Mesenchymal stem cell (in vitro differentiated cells and primary cell): Measurements from ENCODE around the gene RIN3.

Experiments
- DNase-seq: peaks from one replicate; pipeline ENCODE4 v3.0.0-alpha.2; 2013
- H2AFZ ChIP-seq: one replicate; pipeline ENCODE4 v1.6.1; 2013; ENCODE audit warnings: low read depth, mild to moderate bottlenecking, control low read depth, inconsistent platforms, low read length, moderate library complexity
- H2AK5ac ChIP-seq: 2 replicates; pipeline ENCODE4 v1.6.1; 2013; ENCODE audit warnings: low read length, moderate library complexity, mild to moderate bottlenecking, inconsistent platforms; ENCODE audit not compliant: severe bottlenecking
- H2BK120ac ChIP-seq: one replicate; pipeline ENCODE4 v1.6.1; 2013; ENCODE audit warnings: low read depth, mild to moderate bottlenecking, inconsistent platforms, low read length, moderate library complexity
- H2BK12ac ChIP-seq, 2 experiments: one replicate each; pipeline ENCODE4 v1.6.1; 2013; ENCODE audit warnings: inconsistent platforms in 2 of 2, low read length in 2 of 2, mild to moderate bottlenecking in 2 of 2, moderate library complexity in 2 of 2, control low read depth in 1 of 2
- H2BK15ac ChIP-seq: one replicate; pipeline ENCODE4 v1.6.1; 2013; ENCODE audit warnings: mild to moderate bottlenecking, low read depth, inconsistent platforms; ENCODE audit not compliant: poor library complexity, severe bottlenecking
- H2BK5ac ChIP-seq: 2 replicates; pipeline ENCODE4 v1.6.1; 2013; ENCODE audit warnings: low read depth, mild to moderate bottlenecking, low read length, control low read depth, inconsistent platforms; ENCODE audit not compliant: poor library complexity, severe bottlenecking
- H3K14ac ChIP-seq, 2 experiments: one replicate each; pipeline ENCODE4 v1.6.1; 2013; ENCODE audit warnings: inconsistent platforms in 2 of 2, low read length in 2 of 2, control low read depth in 1 of 2, mild to moderate bottlenecking in 1 of 2, moderate library complexity in 1 of 2
- H3K18ac ChIP-seq, 2 experiments: one replicate each; pipeline ENCODE4 v1.6.1; 2013; ENCODE audit warnings: inconsistent platforms in 2 of 2, low read length in 2 of 2, control low read depth in 1 of 2, low read depth in 1 of 2, mild to moderate bottlenecking in 1 of 2
- H3K23ac ChIP-seq, 2 experiments: one replicate each; pipeline ENCODE4 v1.6.1; 2013; ENCODE audit warnings: inconsistent platforms in 2 of 2, low read length in 2 of 2, mild to moderate bottlenecking in 2 of 2, moderate library complexity in 2 of 2, control low read depth in 1 of 2
- H3K27ac ChIP-seq: 2 replicates; pipeline ENCODE4 v1.5.1; 2013; ENCODE audit warnings: mild to moderate bottlenecking, moderate library complexity, low read length, control low read depth, inconsistent platforms; ENCODE audit not compliant: poor library complexity, severe bottlenecking
- H3K27me3 ChIP-seq, 2 experiments: 2 replicates each; pipeline versions ENCODE4 v1.6.1 to v1.7.0; 2013; ENCODE audit warnings: low read length in 2 of 2, mild to moderate bottlenecking in 2 of 2, moderate library complexity in 2 of 2, control low read depth in 1 of 2, inconsistent platforms in 1 of 2; ENCODE audit not compliant: control insufficient read depth in 1 of 2, insufficient read depth in 1 of 2
- H3K36me3 ChIP-seq, 2 experiments: 2 replicates each; pipeline versions ENCODE4 v1.6.1 to v1.7.0; 2013; ENCODE audit warnings: low read length in 2 of 2, control low read depth in 1 of 2, inconsistent platforms in 1 of 2, low read depth in 1 of 2, mild to moderate bottlenecking in 1 of 2; ENCODE audit not compliant: insufficient read depth in 2 of 2, control insufficient read depth in 1 of 2
- H3K4ac ChIP-seq, 2 experiments: one replicate each; pipeline ENCODE4 v1.6.1; 2013; ENCODE audit warnings: inconsistent platforms in 2 of 2, low read length in 2 of 2, mild to moderate bottlenecking in 2 of 2, moderate library complexity in 2 of 2, control low read depth in 1 of 2, low read depth in 1 of 2
- H3K4me1 ChIP-seq: 2 replicates; pipeline ENCODE4 v1.6.1; 2013; ENCODE audit warnings: low read depth, low read length, control low read depth; ENCODE audit not compliant: control insufficient read depth, insufficient read depth
- H3K4me2 ChIP-seq: 2 replicates; pipeline ENCODE4 v1.6.1; 2013; ENCODE audit warnings: low read length, mild to moderate bottlenecking, inconsistent platforms; ENCODE audit not compliant: poor library complexity, severe bottlenecking
- H3K4me3 ChIP-seq, 2 experiments: 2 replicates each; pipeline versions ENCODE4 v1.5.1 to v1.7.0; 2013; ENCODE audit warnings: low read length in 2 of 2, mild to moderate bottlenecking in 2 of 2, control low read depth in 1 of 2, low read depth in 1 of 2; ENCODE audit not compliant: insufficient read depth in 1 of 2
- H3K79me1 ChIP-seq: replicated peaks from 2 replicates; pipeline ENCODE4 v1.6.1; 2013; ENCODE audit warnings: mild to moderate bottlenecking, control low read depth, low read length, inconsistent platforms; ENCODE audit not compliant: poor library complexity, severe bottlenecking
- H3K9ac ChIP-seq: 2 replicates; pipeline ENCODE4 v1.7.0; 2013; ENCODE audit warnings: mild to moderate bottlenecking, low read length, moderate library complexity
- H3K9me3 ChIP-seq: 2 replicates; pipeline ENCODE4 v1.7.0; 2013; ENCODE audit warnings: mild to moderate bottlenecking, low read length; ENCODE audit not compliant: control insufficient read depth
- H4K8ac ChIP-seq: one replicate; pipeline ENCODE4 v1.6.1; 2013; ENCODE audit warnings: inconsistent platforms, mild to moderate bottlenecking, low read length, moderate library complexity
- H4K91ac ChIP-seq: one replicate; pipeline ENCODE4 v1.6.1; 2013; ENCODE audit warnings: mild to moderate bottlenecking, low read length, inconsistent platforms
- WGBS: methylation state at CpG from one replicate; pipeline ENCODE4 v1.1.7; 2013; ENCODE audit warnings: mixed read lengths; 5-methylcytosine and 5-hydroxymethylcytosine counted together

Gene RIN3

DNA sequence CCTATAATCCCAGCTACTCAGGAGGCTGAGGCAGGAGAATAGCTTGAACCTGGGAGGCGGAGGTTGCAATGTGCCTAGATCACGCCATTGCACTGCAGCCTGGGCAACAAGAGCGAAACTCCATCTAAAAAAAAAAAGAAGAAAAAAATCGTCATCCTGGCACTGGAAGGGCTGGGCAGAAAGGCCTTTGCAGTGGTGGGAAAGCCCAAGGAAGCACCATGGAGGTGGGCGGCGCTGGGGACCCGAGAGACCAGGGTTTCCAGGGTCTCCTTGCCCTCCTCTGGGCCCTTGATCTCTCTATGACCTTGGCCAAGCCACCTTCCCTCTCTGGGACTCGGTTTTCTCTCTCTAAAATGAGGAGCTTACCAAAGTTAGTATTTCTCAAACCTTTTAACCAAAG, 169.5 kb downstream of the RIN3 start:
- H3K27me3 ChIP-seq, result peaks cover 0 to 4% of the 10 kb centered on the region in 2 experiments

DNA sequence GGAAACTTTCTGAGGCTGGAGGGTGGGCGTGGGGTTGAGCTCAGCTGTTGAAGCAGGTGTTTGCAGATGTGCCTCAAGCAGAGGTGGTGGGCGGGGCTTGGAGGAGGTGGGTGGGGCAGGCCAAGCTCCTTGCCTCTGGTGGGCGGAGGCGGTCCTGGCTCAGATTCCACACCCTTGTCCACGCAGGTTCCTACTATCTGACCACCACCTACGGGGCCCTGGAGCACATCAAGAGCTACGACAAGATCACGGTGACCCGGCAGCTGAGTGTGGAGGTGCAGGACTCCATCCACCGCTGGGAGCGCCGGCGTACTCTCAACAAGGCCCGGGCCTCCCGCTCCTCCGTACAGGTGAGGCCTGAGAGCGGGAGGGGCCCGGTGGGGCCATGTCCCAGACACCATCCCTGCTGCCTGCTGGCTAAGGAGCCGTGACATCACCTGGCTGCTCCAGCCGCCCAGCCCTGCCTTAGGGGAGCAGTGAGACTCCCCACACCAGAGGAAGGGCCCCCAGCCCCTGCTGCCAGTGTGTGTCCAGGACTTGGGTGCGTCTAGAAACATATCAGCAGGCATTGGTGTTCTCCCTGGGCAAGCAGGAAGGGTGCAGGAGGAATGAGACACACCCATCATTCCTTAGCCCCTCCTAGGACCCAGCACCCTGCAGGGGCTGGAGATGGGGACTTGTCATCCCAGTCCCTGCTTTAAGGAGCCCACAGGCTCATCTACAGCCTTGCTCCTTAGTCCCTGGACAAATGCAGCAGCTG, 171.4 kb downstream of the RIN3 start:
- H3K27me3 ChIP-seq, result peaks cover 0 to 4% of the 10 kb centered on the region in 2 experiments
- no peak overlapping the region for H3K23ac ChIP-seq
- no peak overlapping the region for H2AFZ ChIP-seq
- peaks cover 17% of the 10 kb centered on the region for H3K4me1 ChIP-seq
- no peak overlapping the region for H2BK15ac ChIP-seq
- H3K4ac ChIP-seq, result no peak overlapping the region
- no peak overlapping the region for H3K14ac ChIP-seq
- no peak overlapping the region for H3K18ac ChIP-seq
- H3K4me3 ChIP-seq, result no peak overlapping the region
- peaks cover 38 to 45% of the 10 kb centered on the region in 2 experiments for H3K36me3 ChIP-seq
- H3K9ac ChIP-seq, result no peak overlapping the region
- no peak for DNase-seq
- no peak overlapping the region for H2BK5ac ChIP-seq
- H3K79me1 ChIP-seq, result no peaks in the 10 kb centered on the region
- H4K91ac ChIP-seq, result peak overlapping the region; percentile 3
- 88% methylated on average over 21 of the region's 21 CpGs for WGBS
- H2BK120ac ChIP-seq, result no peak overlapping the region
- H3K4me2 ChIP-seq, result no peak overlapping the region
- H4K8ac ChIP-seq, result no peak overlapping the region
- no peaks in the 10 kb centered on the region for H3K9me3 ChIP-seq
- no peak overlapping the region for H2BK12ac ChIP-seq
- H3K27ac ChIP-seq, result no peak overlapping the region
- H2AK5ac ChIP-seq, result no peak overlapping the region

More for the DNA sequence above, 169.5 kb downstream of the RIN3 start:
- no peaks in the 10 kb centered on the region for H3K9me3 ChIP-seq
- peaks cover 42 to 48% of the 10 kb centered on the region in 2 experiments for H3K36me3 ChIP-seq
- no peak overlapping the region for H4K91ac ChIP-seq
- H2BK12ac ChIP-seq, result no peak overlapping the region
- peaks cover 15% of the 10 kb centered on the region for H3K4me1 ChIP-seq
- H3K27ac ChIP-seq, result no peak overlapping the region
- no peak overlapping the region for H3K4me3 ChIP-seq
- H3K18ac ChIP-seq, result no peak overlapping the region
- no peak overlapping the region for H3K23ac ChIP-seq
- 97% methylated on average over 7 of the region's 8 CpGs for WGBS
- H3K79me1 ChIP-seq, result no peaks in the 10 kb centered on the region
- no peak overlapping the region for H2AK5ac ChIP-seq
- DNase-seq, result no peak
- no peak overlapping the region for H3K4ac ChIP-seq
- no peak overlapping the region for H4K8ac ChIP-seq
- no peak overlapping the region for H3K9ac ChIP-seq
- no peak overlapping the region for H2AFZ ChIP-seq
- no peak overlapping the region for H2BK5ac ChIP-seq
- H3K4me2 ChIP-seq, result no peak overlapping the region
- H2BK120ac ChIP-seq, result no peak overlapping the region
- no peak overlapping the region for H2BK15ac ChIP-seq
- H3K14ac ChIP-seq, result no peak overlapping the region

DNA sequence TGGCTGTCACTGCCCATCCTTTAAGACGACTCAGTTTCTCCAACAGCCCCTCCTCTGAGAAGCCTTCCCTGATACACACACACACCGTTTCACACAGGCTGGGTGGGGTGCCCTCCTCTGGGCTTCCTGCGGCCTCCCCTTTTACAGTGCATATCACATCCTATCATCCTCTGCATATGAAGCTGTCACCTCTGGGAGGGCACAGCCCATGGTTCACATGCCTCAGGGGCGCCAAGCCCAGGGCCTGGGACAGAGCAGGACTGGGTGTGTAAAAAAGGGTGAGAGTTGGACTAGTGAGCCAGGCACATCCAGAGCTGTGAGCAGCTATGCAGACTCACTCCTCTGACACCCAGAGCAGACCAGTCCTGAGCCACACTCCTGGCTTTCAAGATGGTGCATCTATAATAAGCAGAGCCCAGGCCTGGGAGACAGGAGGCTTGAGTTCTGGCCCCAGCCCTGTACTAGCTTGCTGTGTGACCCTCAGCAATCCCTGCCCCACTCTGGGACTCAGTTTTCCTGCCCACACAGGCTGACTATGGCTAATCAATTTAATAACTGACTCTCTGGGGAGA, 172.3 kb downstream of the RIN3 start:
- Histone ChIP-seq H3K23ac (no peak overlapping the region), H2BK120ac (no peak overlapping the region), H3K27me3 (peaks cover 0 to 4% of the 10 kb centered on the region in 2 experiments), H3K79me1 (no peaks in the 10 kb centered on the region), H3K36me3 (peaks cover 45 to 50% of the 10 kb centered on the region in 2 experiments), H2BK15ac (no peak overlapping the region), H3K18ac (no peak overlapping the region), H2BK5ac (no peak overlapping the region), H3K4me2 (no peak overlapping the region), H3K27ac (no peak overlapping the region), H2AK5ac (no peak overlapping the region), H4K91ac (no peak overlapping the region), H2BK12ac (no peak overlapping the region), H3K4me1 (peaks cover 21% of the 10 kb centered on the region), H3K9ac (no peak overlapping the region), H4K8ac (no peak overlapping the region), H3K4me3 (no peak overlapping the region), H2AFZ (no peak overlapping the region), H3K9me3 (no peaks in the 10 kb centered on the region), H3K4ac (no peak overlapping the region), H3K14ac (no peak overlapping the region)
- 95% methylated on average over 2 of the region's 4 CpGs for WGBS
- no peak for DNase-seq

DNA sequence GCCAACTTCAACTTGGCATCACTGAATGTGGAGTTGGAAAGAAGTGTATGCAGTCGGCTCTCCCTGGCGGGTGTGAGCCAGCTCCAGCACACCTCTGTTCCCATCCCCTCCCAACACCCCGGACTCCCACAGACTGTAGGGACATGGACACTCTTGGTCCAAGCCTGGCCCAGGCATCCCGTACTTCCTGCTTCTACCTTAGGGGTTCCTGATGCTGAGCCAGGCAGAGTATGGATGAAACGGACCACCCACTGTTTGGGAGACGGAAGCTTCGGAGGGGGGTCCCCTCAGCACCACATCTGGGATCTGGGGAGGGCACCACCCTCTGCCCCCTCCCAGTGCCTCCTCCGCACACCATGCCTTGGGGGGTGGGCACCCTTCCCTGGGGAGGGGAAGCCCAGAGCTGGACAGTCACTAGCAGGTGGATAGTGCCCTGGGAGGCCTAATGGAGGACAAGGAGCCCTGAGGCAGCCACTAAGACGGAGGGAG, 172.9 kb downstream of the RIN3 start:
- Histone ChIP-seq H3K36me3 (peaks cover 43 to 50% of the 10 kb centered on the region in 2 experiments), H3K4ac (no peak overlapping the region), H3K4me3 (no peak overlapping the region), H3K14ac (no peak overlapping the region), H4K8ac (no peak overlapping the region), H3K27ac (no peak overlapping the region), H3K9me3 (no peaks in the 10 kb centered on the region), H2BK12ac (no peak overlapping the region), H2AK5ac (no peak overlapping the region), H2BK5ac (no peak overlapping the region), H3K4me2 (no peak overlapping the region), H3K27me3 (peaks cover 0 to 4% of the 10 kb centered on the region in 2 experiments), H4K91ac (no peak overlapping the region), H3K4me1 (peaks cover 20% of the 10 kb centered on the region), H2BK15ac (no peak overlapping the region), H3K79me1 (no peaks in the 10 kb centered on the region), H2BK120ac (no peak overlapping the region), H3K23ac (no peak overlapping the region), H2AFZ (no peak overlapping the region), H3K18ac (no peak overlapping the region), H3K9ac (no peak overlapping the region)
- DNase-seq, result no peak
- WGBS, result 87% methylated on average over 9 of the region's 9 CpGs
